ENCODE results near the gene TTC24. TPM values are rescaled to one million over a fixed set of nuclear protein-coding genes. Genes with fewer than 3 reads are reported as not detected.
A peak's percentile ranks its signal among the peaks of the same experiment; 100 is the strongest.

Gene TTC24
- total and polyA plus RNA-seq, 9 donors: 0.12 to 0.15 TPM; not detected in 7

GRCh38 chr1:156599811-156600210, 20.3 kb downstream of the TTC24 start:
- no peaks in the 10 kb centered on the region for H3K9me3 ChIP-seq
- no peak overlapping the region for H3K4me3 ChIP-seq
- 65 to 69% (median 67%) methylated on average over 3 of the region's 3 CpGs for WGBS, 3 donors
- H3K4me1 ChIP-seq (ENCODE audit: insufficient read depth): peaks cover 4% of the 10 kb centered on the region
- H3K27ac ChIP-seq: no peak overlapping the region
- H3K27me3 ChIP-seq: no peaks in the 10 kb centered on the region
- H3K36me3 ChIP-seq: no peaks in the 10 kb centered on the region
- TF ChIP-seq POLR2A (IDR thresholded peaks at IDR 0.05) (no peak), EP300 (IDR thresholded peaks at IDR 0.05) (no peak), CTCF (IDR thresholded peaks at IDR 0.05) (no peak)
- DNase-seq: no peak
- intact Hi-C loops (cut with DNase I): loop anchor here in 2 of 4 donors (5.0 to 10.0 kb wide), 3 partner anchors 115 to 215 kb away; no protein-coding TSS in a partner anchor

GRCh38 chr1:156600733-156601121, 21.2 kb downstream of the TTC24 start:
- intact Hi-C loops (cut with DNase I): loop anchor here in 2 of 4 donors (10.0 kb wide), 2 partner anchors 116 to 216 kb away; no protein-coding TSS in a partner anchor
- Histone ChIP-seq H3K27ac (peak overlapping the region in 1 of 2 donors; percentile 39), H3K27me3 (no peaks in the 10 kb centered on the region), H3K4me3 (peak overlapping the region; percentile 59), H3K4me1 (ENCODE audit: insufficient read depth) (peaks cover 4% of the 10 kb centered on the region), H3K36me3 (no peaks in the 10 kb centered on the region), H3K9me3 (no peaks in the 10 kb centered on the region)
- DNase-seq: no peak
- TF ChIP-seq CTCF (IDR thresholded peaks at IDR 0.05) (no peak), EP300 (IDR thresholded peaks at IDR 0.05) (no peak), POLR2A (IDR thresholded peaks at IDR 0.05) (no peak)
- 1% methylated on average over 13 of the region's 13 CpGs for WGBS, 3 donors

GRCh38 chr1:156601122-156601830, 21.8 kb downstream of the TTC24 start, which contains the start of gene GPATCH4:
GPATCH4 (minus strand) TSS chr1:156601479.
- no peak for TF ChIP-seq POLR2A (IDR thresholded peaks at IDR 0.05)
- TF ChIP-seq CTCF (IDR thresholded peaks at IDR 0.05): no peak
- no peak for TF ChIP-seq EP300 (IDR thresholded peaks at IDR 0.05)
- peak; percentile 76 to 86 (median 80) for DNase-seq
- 0 to 1% (median 0%) methylated on average over 35 of the region's 35 CpGs for WGBS, 3 donors
- intact Hi-C loops (cut with DNase I): loop anchor here in 2 of 4 donors (10.0 kb wide), 2 partner anchors 116 to 216 kb away; no protein-coding TSS in a partner anchor
- Histone ChIP-seq H3K27me3 (no peaks in the 10 kb centered on the region), H3K4me3 (peak within 1 kb of the TSS; percentile 59), H3K4me1 (ENCODE audit: insufficient read depth) (peaks cover 4% of the 10 kb centered on the region), H3K36me3 (no peaks in the 10 kb centered on the region), H3K9me3 (no peaks in the 10 kb centered on the region), H3K27ac (peak within 1 kb of the TSS; percentile 39 to 55)

- Histone ChIP-seq H3K36me3 (no peaks in the 10 kb centered on the region), H3K4me1 (ENCODE audit: insufficient read depth) (peaks cover 4% of the 10 kb centered on the region), H3K4me3 (peak overlapping the region; percentile 59), H3K27ac (peak overlapping the region; percentile 39 to 55), H3K27me3 (no peaks in the 10 kb centered on the region), H3K9me3 (no peaks in the 10 kb centered on the region)
- no peak for TF ChIP-seq EP300 (IDR thresholded peaks at IDR 0.05)
- no peak for TF ChIP-seq CTCF (IDR thresholded peaks at IDR 0.05)
- no peak for TF ChIP-seq POLR2A (IDR thresholded peaks at IDR 0.05)
- DNase-seq: no peak
- intact Hi-C loops (cut with DNase I): loop anchor here in 2 of 4 donors (2.0 to 10.0 kb wide), 3 partner anchors 17 to 217 kb away; no protein-coding TSS in a partner anchor
- WGBS, 3 donors: 50 to 64% (median 63%) methylated on average over 12 of the region's 12 CpGs
Measured at GRCh38 chr1:156601892-156602291, 22.4 kb downstream of the TTC24 start.
